ENCODE data around the gene APH1B.

The APH1B gene

GRCh38 chr15:63231206-63231605 lies 46.2 kb upstream of the APH1B start (continued):
- TF ChIP-seq POU6F1 (CRISPR knock-in tag; IDR thresholded peaks at IDR 0.05; ENCODE audit: borderline replicate concordance, low read depth): no peak

GRCh38 chr15:63231706-63232105 lies 45.7 kb upstream of the APH1B start:
- TF ChIP-seq, protein P1, sequence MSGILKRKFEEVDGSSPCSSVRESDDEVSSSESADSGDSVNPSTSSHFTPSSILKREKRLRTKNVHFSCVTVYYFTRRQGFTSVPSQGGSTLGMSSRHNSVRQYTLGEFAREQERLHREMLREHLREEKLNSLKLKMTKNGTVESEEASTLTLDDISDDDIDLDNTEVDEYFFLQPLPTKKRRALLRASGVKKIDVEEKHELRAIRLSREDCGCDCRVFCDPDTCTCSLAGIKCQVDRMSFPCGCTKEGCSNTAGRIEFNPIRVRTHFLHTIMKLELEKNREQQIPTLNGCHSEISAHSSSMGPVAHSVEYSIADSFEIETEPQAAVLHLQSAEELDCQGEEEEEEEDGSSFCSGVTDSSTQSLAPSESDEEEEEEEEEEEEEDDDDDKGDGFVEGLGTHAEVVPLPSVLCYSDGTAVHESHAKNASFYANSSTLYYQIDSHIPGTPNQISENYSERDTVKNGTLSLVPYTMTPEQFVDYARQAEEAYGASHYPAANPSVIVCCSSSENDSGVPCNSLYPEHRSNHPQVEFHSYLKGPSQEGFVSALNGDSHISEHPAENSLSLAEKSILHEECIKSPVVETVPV (CRISPR knock-in tag; IDR thresholded peaks at IDR 0.05): no peak
- TF ChIP-seq GLIS3 (CRISPR knock-in tag; IDR thresholded peaks at IDR 0.05) (no peak), ESRRG (CRISPR knock-in tag; IDR thresholded peaks at IDR 0.05) (no peak), TCF4 (CRISPR knock-in tag; IDR thresholded peaks at IDR 0.05; ENCODE audit: borderline replicate concordance) (no peak), PATZ1 (CRISPR knock-in tag; IDR thresholded peaks at IDR 0.05; ENCODE audit: borderline replicate concordance) (no peak), CSDC2 (CRISPR knock-in tag; IDR thresholded peaks at IDR 0.05) (no peak), ZNF70 (CRISPR knock-in tag; IDR thresholded peaks at IDR 0.05) (no peak), PPARA (CRISPR knock-in tag; IDR thresholded peaks at IDR 0.05; ENCODE audit: borderline replicate concordance) (no peak), CREB5 (CRISPR knock-in tag; IDR thresholded peaks at IDR 0.05; ENCODE audit: low read depth) (no peak), ZC3H10 (CRISPR knock-in tag; IDR thresholded peaks at IDR 0.05) (no peak), TOX (CRISPR knock-in tag; IDR thresholded peaks at IDR 0.05; ENCODE audit: borderline replicate concordance) (no peak), ZFP3 (CRISPR knock-in tag; IDR thresholded peaks at IDR 0.05) (no peak)
- no peak for ATAC-seq

- ATAC-seq: no peak
These were observed 45.0 kb upstream of the APH1B start for GRCh38 chr15:63232405-63232804.

More at GRCh38 chr15:63232405-63232804, 45.0 kb upstream of the APH1B start:
- TF ChIP-seq RARB (CRISPR knock-in tag; IDR thresholded peaks at IDR 0.05): no peak
- no peak for TF ChIP-seq ZFP30 (CRISPR knock-in tag; IDR thresholded peaks at IDR 0.05)
- TF ChIP-seq TOX (CRISPR knock-in tag; IDR thresholded peaks at IDR 0.05; ENCODE audit: borderline replicate concordance): no peak
- no peak for TF ChIP-seq TCF4 (CRISPR knock-in tag; IDR thresholded peaks at IDR 0.05; ENCODE audit: borderline replicate concordance)
- no peak for TF ChIP-seq CREB5 (CRISPR knock-in tag; IDR thresholded peaks at IDR 0.05; ENCODE audit: low read depth)
- no peak for TF ChIP-seq ARNTL (CRISPR knock-in tag; IDR thresholded peaks at IDR 0.05; ENCODE audit: borderline replicate concordance, low read depth)
- TF ChIP-seq BACH2 (CRISPR knock-in tag; IDR thresholded peaks at IDR 0.05; ENCODE audit: borderline replicate concordance): no peak
- TF ChIP-seq, protein P1 (CRISPR knock-in tag; IDR thresholded peaks at IDR 0.05): no peak
- no peak for TF ChIP-seq ZNF70 (CRISPR knock-in tag; IDR thresholded peaks at IDR 0.05)
- TF ChIP-seq CSDC2 (CRISPR knock-in tag; IDR thresholded peaks at IDR 0.05): no peak
- TF ChIP-seq ZFP3 (CRISPR knock-in tag; IDR thresholded peaks at IDR 0.05): no peak
- TF ChIP-seq TSHZ2 (CRISPR knock-in tag; IDR thresholded peaks at IDR 0.05): no peak
- TF ChIP-seq PATZ1 (CRISPR knock-in tag; IDR thresholded peaks at IDR 0.05; ENCODE audit: borderline replicate concordance): no peak
